ENCODE data around the gene BTBD2. TPM values are rescaled to one million over a fixed set of nuclear protein-coding genes. Genes with fewer than 3 reads are reported as not detected.

Gene BTBD2
- total RNA-seq, 1 donor: 23.2 TPM

GRCh38 chr19:2046046-2046907 is 30.8 kb upstream of the BTBD2 start:
- Histone ChIP-seq H3K4me3 (ENCODE audit: low read length) (no peak overlapping the region), H3K4me1 (ENCODE audit: insufficient read depth, low read length) (peaks cover 81% of the 10 kb centered on the region), H3K9me3 (ENCODE audit: low read depth, low read length) (no peaks in the 10 kb centered on the region), H3K27me3 (ENCODE audit: insufficient read depth, low read length) (no peaks in the 10 kb centered on the region)

DNA sequence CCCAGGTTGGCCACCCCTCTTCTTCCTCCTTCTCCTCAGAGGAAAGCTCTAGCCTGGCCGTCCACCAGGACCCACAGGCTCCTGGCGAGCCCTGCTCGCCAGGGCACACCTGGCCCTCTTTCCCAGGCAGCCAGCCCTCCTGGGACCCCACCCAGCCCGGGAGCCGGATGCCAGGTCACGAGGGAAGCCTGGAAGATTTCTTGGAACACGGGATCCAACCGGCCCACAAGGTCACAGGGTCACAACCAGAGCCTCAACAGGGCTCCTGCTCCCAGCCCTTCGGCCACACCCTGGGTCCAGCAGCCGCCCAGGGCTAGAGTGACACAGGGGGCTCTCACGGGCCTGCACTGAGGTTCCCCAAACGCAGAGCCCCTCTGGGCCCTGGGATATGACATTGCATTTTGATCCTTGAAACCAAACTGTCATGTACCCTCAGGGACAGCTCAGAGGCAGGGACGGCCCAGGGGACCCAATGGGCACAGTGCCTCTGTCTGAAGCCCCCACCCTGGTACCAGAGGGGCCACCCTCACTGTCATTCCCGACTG is 30.1 kb upstream of the BTBD2 start:
- H3K4me1 ChIP-seq (ENCODE audit: insufficient read depth, low read length): peaks cover 87% of the 10 kb centered on the region
- H3K9me3 ChIP-seq (ENCODE audit: low read depth, low read length): no peaks in the 10 kb centered on the region
- no peak overlapping the region for H3K4me3 ChIP-seq (ENCODE audit: low read length)
- no peaks in the 10 kb centered on the region for H3K27me3 ChIP-seq (ENCODE audit: insufficient read depth, low read length)

GRCh38 chr19:2044709-2045500 is 29.4 kb upstream of the BTBD2 start:
- Histone ChIP-seq H3K9me3 (ENCODE audit: low read depth, low read length) (no peaks in the 10 kb centered on the region), H3K4me3 (ENCODE audit: low read length) (no peak overlapping the region), H3K4me1 (ENCODE audit: insufficient read depth, low read length) (peaks cover 88% of the 10 kb centered on the region), H3K27me3 (ENCODE audit: insufficient read depth, low read length) (no peaks in the 10 kb centered on the region)

GRCh38 chr19:2043961-2044708 is 28.6 kb upstream of the BTBD2 start:
- peaks cover 81% of the 10 kb centered on the region for H3K4me1 ChIP-seq (ENCODE audit: insufficient read depth, low read length)
- H3K27me3 ChIP-seq (ENCODE audit: insufficient read depth, low read length): no peaks in the 10 kb centered on the region
- no peak overlapping the region for H3K4me3 ChIP-seq (ENCODE audit: low read length)
- no peaks in the 10 kb centered on the region for H3K9me3 ChIP-seq (ENCODE audit: low read depth, low read length)

DNA sequence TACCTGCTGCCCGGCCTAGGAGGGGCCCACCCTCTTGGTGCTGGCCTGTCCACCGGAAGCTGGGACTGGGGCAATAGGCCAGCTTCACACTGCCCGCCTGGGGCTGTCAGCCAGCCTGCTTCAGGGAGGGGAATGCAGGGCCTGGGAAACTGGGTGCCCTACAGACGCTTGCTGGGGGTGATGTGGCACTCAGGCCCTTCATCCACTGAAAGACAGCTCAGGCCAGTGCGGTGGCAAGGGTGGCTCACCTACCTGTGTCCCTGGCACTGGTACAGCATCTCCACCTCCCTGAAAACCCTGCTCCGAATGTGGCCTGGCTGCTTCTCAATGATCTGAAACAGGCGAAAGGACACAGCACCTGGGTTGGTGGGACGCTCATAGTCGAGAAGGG is 27.7 kb upstream of the BTBD2 start:
- H3K9me3 ChIP-seq (ENCODE audit: low read depth, low read length): no peaks in the 10 kb centered on the region
- no peak overlapping the region for H3K4me3 ChIP-seq (ENCODE audit: low read length)
- peaks cover 72% of the 10 kb centered on the region for H3K4me1 ChIP-seq (ENCODE audit: insufficient read depth, low read length)
- H3K27me3 ChIP-seq (ENCODE audit: insufficient read depth, low read length): no peaks in the 10 kb centered on the region

GRCh38 chr19:2042485-2043250 is 27.2 kb upstream of the BTBD2 start:
- H3K4me3 ChIP-seq (ENCODE audit: low read length): peak overlapping the region; percentile 16
- H3K27me3 ChIP-seq (ENCODE audit: insufficient read depth, low read length): no peaks in the 10 kb centered on the region
- peaks cover 66% of the 10 kb centered on the region for H3K4me1 ChIP-seq (ENCODE audit: insufficient read depth, low read length)
- H3K9me3 ChIP-seq (ENCODE audit: low read depth, low read length): no peaks in the 10 kb centered on the region

DNA sequence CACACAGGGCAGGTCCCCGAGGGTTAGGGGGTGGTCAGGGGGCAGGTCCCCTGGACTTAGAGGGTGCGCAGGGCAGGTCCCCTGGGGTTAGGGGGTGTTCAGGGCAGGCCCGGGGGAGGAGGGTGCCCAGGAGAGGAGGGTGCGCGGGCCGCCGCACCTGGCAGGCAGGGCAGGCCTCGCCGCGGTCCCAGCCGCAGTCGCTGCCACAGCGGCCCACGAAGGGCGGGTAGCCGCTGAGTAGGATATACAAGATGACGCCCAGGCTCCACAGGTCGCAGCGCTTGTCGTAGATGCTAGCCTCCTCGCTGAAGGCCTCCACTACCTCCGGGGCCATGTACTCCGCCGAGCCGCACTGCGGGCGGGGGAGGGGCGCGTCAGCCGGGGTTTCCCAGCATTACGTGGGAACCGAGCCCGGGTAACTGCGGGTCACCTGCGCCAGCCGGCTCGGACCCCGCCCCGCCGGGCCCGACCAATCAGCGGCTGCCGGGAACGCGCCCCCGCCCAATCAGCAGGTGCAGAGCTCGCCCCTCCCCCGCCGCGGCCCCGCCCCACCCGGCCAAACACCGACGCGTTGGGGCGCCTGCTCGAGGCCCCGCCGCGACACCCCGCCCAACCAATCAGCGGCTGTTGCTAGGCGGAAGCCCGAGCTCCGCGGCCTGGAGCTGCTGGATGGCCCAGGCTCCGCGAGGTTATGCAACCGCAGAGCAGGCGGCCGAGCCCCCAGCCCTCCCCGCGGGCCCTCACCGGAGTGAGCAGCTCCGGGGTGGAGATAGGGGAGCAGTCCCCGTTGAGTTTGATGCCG is 26.4 kb upstream of the BTBD2 start:
- no peaks in the 10 kb centered on the region for H3K9me3 ChIP-seq (ENCODE audit: low read depth, low read length)
- H3K4me3 ChIP-seq (ENCODE audit: low read length): peak overlapping the region; percentile 24
- H3K27me3 ChIP-seq (ENCODE audit: insufficient read depth, low read length): no peaks in the 10 kb centered on the region
- peaks cover 59% of the 10 kb centered on the region for H3K4me1 ChIP-seq (ENCODE audit: insufficient read depth, low read length)

DNA sequence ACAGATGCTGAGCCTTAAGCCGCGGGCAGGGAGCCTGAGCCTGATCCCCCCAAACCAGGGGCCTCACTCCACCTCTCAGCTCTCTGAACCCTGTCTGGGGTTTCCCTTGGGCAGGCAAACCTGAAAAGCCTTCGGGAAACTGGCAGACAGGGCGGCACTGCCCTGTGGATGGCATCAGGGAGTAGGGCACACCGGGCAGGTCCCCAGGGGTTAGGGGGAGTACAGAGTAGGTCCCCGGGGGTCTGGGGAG is 25.8 kb upstream of the BTBD2 start:
- Histone ChIP-seq H3K4me3 (ENCODE audit: low read length) (peak overlapping the region; percentile 24), H3K27me3 (ENCODE audit: insufficient read depth, low read length) (no peaks in the 10 kb centered on the region), H3K4me1 (ENCODE audit: insufficient read depth, low read length) (peaks cover 55% of the 10 kb centered on the region), H3K9me3 (ENCODE audit: low read depth, low read length) (no peaks in the 10 kb centered on the region)

DNA sequence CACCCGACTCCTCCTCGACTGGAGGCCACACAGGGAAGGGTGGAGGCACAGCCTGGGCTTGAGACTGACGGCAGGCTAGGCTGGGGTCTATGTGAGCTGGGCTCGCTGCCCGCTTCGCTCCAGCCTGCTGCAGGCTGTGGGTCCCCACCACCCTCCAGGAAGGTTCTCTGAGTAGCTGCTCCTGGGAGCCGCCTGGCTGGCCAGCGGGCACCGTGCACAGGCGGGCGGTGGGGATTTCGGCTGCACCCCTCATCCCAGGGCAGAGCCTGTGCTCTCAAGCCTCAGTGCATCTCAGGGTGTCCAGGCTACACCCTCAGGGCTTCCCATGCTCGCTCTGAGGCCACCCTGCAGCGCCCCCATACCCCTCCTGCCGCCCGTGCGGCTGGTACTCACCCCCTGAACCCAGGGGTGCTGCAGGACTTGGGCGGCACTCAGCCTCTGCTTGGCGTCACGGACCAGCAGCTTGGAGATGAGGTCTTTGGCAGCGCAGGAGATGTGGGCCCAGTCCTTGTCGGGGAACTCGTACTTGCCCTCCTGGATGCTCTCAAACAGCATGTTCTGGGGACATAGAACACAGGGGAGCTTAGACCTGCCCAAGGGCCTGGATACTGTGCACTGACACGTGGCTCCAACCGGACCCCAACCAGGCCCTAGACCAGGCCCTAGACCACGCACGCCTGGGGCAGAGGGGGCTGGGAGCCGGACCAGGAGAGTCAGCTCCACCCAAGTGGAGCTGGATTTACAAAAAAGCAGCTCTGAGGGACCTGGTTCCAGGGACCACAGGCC is 25.3 kb upstream of the BTBD2 start:
- Histone ChIP-seq H3K9me3 (ENCODE audit: low read depth, low read length) (no peaks in the 10 kb centered on the region), H3K27me3 (ENCODE audit: insufficient read depth, low read length) (no peaks in the 10 kb centered on the region), H3K4me3 (ENCODE audit: low read length) (no peak overlapping the region), H3K4me1 (ENCODE audit: insufficient read depth, low read length) (peaks cover 50% of the 10 kb centered on the region)

- peaks cover 43% of the 10 kb centered on the region for H3K4me1 ChIP-seq (ENCODE audit: insufficient read depth, low read length)
- no peaks in the 10 kb centered on the region for H3K9me3 ChIP-seq (ENCODE audit: low read depth, low read length)
- no peaks in the 10 kb centered on the region for H3K27me3 ChIP-seq (ENCODE audit: insufficient read depth, low read length)
- no peak overlapping the region for H3K4me3 ChIP-seq (ENCODE audit: low read length)
These were observed 24.6 kb upstream of the BTBD2 start for GRCh38 chr19:2039959-2040646.

DNA sequence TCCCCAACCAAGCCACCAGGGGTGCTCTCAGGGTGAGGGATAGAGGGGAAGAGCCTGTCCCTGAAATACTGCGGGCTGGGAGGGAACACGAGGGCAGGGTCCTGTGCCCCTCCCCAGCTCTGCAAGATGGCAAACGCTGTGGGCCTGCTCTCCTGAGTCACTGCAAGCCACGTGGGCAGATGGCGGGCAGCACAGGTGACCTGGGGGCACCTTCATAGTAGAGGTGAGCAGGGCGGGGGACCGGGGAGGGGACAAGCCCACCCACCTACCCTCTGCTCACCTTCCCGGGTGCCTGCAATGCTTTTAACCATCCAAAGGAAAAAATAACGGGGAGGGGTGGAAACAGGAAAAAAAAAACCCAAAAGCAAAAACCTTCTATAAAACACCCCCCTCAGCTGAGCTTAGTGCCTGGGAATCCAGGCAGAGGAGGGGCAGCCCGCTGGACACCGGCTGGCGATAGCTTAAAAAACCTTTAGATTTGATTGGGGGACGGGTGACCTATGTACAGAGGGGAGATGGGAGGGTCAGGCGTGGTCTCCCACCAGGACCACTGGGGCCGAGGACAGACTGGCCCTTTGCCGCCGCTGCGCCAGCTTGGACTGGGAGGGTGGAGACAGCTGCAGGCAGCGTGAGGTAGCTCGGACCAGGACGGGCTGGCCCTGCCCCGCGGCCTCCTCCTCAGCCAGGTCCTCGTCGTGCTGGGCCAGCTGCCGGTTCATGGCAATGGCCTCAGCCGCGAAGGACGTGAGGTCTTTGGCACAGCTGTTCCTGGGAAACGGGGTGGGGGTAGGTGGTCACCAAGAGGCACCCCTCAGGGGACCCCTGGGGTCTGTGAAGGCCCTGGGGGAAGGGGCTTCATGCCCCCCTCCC is 23.8 kb upstream of the BTBD2 start:
- H3K4me3 ChIP-seq (ENCODE audit: low read length): no peak overlapping the region
- H3K4me1 ChIP-seq (ENCODE audit: insufficient read depth, low read length): peaks cover 39% of the 10 kb centered on the region
- no peaks in the 10 kb centered on the region for H3K27me3 ChIP-seq (ENCODE audit: insufficient read depth, low read length)
- H3K9me3 ChIP-seq (ENCODE audit: low read depth, low read length): no peaks in the 10 kb centered on the region
